HepG2 (cell line): Measurements from ENCODE around the gene FNDC3B. TPM values are rescaled to one million over a fixed set of nuclear protein-coding genes. Genes with fewer than 3 reads are reported as not detected.

Source experiments
- BRCA1 ChIP-seq: sonication (generic); formaldehyde crosslinking; IDR thresholded peaks from 2 replicates; pipeline ENCODE4 v1.4.0; 2020; ENCODE audit warnings: missing genetic modification reagents
- NR2F6 ChIP-seq, 2 experiments: IDR thresholded peaks; 2 replicates each; pipeline ENCODE4 v1.6.1; 2016; ENCODE audit warnings: antibody characterized with exemption in 1 of 2, mild to moderate bottlenecking in 1 of 2
- POGZ ChIP-seq: sonication (generic); formaldehyde crosslinking; IDR thresholded peaks from 2 replicates; pipeline ENCODE4 v1.4.0; 2020; ENCODE audit warnings: mild to moderate bottlenecking, missing genetic modification reagents
- RARA ChIP-seq: IDR thresholded peaks from 2 replicates; pipeline ENCODE4 v1.6.1; 2016; ENCODE audit warnings: missing genetic modification reagents, missing compliant biosample characterization
- RXRB ChIP-seq: IDR thresholded peaks from 2 replicates; pipeline ENCODE4 v1.6.1; 2016; ENCODE audit warnings: borderline replicate concordance, missing genetic modification reagents, missing compliant biosample characterization
- SAP130 ChIP-seq: IDR thresholded peaks from 2 replicates; pipeline ENCODE4 v1.6.1; 2016; ENCODE audit warnings: low read depth
- SIX1 ChIP-seq: sonication (generic); formaldehyde crosslinking; IDR thresholded peaks from 2 replicates; pipeline ENCODE4 v1.4.0; 2020; ENCODE audit warnings: missing genetic modification reagents, borderline replicate concordance
- SMAD1 ChIP-seq: sonication (generic); formaldehyde crosslinking; IDR thresholded peaks from 2 replicates; pipeline ENCODE4 v1.4.0; 2020; ENCODE audit warnings: missing genetic modification reagents, low read depth, mild to moderate bottlenecking, borderline replicate concordance
- SOX6 ChIP-seq, 2 experiments: fragments of 450-650 bp in 1 of 2; sonication (generic) in 1 of 2; formaldehyde crosslinking in 1 of 2; IDR thresholded peaks; 2 replicates each; pipeline versions ENCODE4 v1.4.0 to v1.6.1; 2017 to 2020; ENCODE audit warnings: antibody characterized with exemption in 1 of 2, mild to moderate bottlenecking in 1 of 2, missing genetic modification reagents in 1 of 2
- ZFP36L2 ChIP-seq: sonication (generic); formaldehyde crosslinking; IDR thresholded peaks from 2 replicates; pipeline ENCODE4 v1.4.0; 2020; ENCODE audit warnings: missing genetic modification reagents
- ZMYM3 ChIP-seq: sonication (generic); formaldehyde crosslinking; IDR thresholded peaks from 2 replicates; pipeline ENCODE4 v1.5.1; 2020; ENCODE audit warnings: mild to moderate bottlenecking, missing genetic modification reagents
- ZNF121 ChIP-seq: sonication (generic); formaldehyde crosslinking; IDR thresholded peaks from 2 replicates; pipeline ENCODE4 v1.5.0; 2020; ENCODE audit warnings: mild to moderate bottlenecking, missing genetic modification reagents
- ZNF644 ChIP-seq: IDR thresholded peaks from 2 replicates; pipeline ENCODE4 v1.6.1; 2016; ENCODE audit warnings: low read depth
- ZNF704 ChIP-seq: sonication (generic); formaldehyde crosslinking; IDR thresholded peaks from 2 replicates; pipeline ENCODE4 v1.8.1; 2023; ENCODE audit warnings: mild to moderate bottlenecking, inconsistent platforms, moderate library complexity, missing genetic modification reagents, borderline replicate concordance
- ZNF879 ChIP-seq: sonication (generic); formaldehyde crosslinking; IDR thresholded peaks from 2 replicates; pipeline ENCODE4 v1.8.1; 2023; ENCODE audit warnings: missing genetic modification reagents
- polyA plus RNA-seq, 8 experiments: library from polyadenylated mRNA; depleted of rRNA in 3 of 8; stranded (reverse) in 7 of 8; unstranded in 1 of 8; fragments of >200 nt; fragmentation: Illumina TruSeq in 4 of 8; extraction: Trizol in 4 of 8; gene quantifications; 2 replicates each; pipeline versions ENCODE4 v1.2.1 to v1.2.3, GENCODE V29; 2011 to 2016; ENCODE audit warnings: low read depth in 4 of 8, missing spikeins in 1 of 8, mixed read lengths in 1 of 8; ENCODE audit not compliant: insufficient read depth in 1 of 8
- total RNA-seq, 5 experiments: library from RNA; depleted of rRNA; stranded (reverse); fragments of >200 nt; fragmentation: Illumina TruSeq; extraction: Trizol; gene quantifications; 2 replicates each; pipeline ENCODE4 v1.2.3, GENCODE V29; 2016; ENCODE audit warnings: low read depth in 1 of 5
- TF ChIP-seq, protein P1 (sequence below): IDR thresholded peaks from 2 replicates; pipeline ENCODE4 v1.4.0; 2020; ENCODE audit warnings: mild to moderate bottlenecking, missing genetic modification reagents
- TF ChIP-seq, protein P2 (sequence below): IDR thresholded peaks from 2 replicates; pipeline ENCODE4 v1.6.1; 2016; ENCODE audit warnings: low read depth
- TF ChIP-seq, protein P3 (sequence below): IDR thresholded peaks from 2 replicates; pipeline ENCODE4 v1.6.1; 2016; ENCODE audit warnings: mild to moderate bottlenecking

FNDC3B gene
- total and polyA plus RNA-seq, 2 of the 13 experiments (the other 11 are each of a cell fraction or from before 2014, with no cell fraction given) = 74.8 to 103 TPM

- no peak for TF ChIP-seq SOX6 (IDR thresholded peaks at IDR 0.05)
- TF ChIP-seq SOX6 (CRISPR knock-in tag; IDR thresholded peaks at IDR 0.05) = peak; percentile 42
- TF ChIP-seq ZNF879 = no peak
- 0 out of 2 replicates have a peak, but pooled peaks have one; percentile 61 for TF ChIP-seq ZMYM3
- TF ChIP-seq SMAD1 (CRISPR knock-in tag) = no peak
- TF ChIP-seq RXRB (CRISPR knock-in tag) = peak; percentile 24; the same call in 1 of the 2 replicates
- TF ChIP-seq BRCA1 (CRISPR knock-in tag) = no peak
- TF ChIP-seq, protein P1, sequence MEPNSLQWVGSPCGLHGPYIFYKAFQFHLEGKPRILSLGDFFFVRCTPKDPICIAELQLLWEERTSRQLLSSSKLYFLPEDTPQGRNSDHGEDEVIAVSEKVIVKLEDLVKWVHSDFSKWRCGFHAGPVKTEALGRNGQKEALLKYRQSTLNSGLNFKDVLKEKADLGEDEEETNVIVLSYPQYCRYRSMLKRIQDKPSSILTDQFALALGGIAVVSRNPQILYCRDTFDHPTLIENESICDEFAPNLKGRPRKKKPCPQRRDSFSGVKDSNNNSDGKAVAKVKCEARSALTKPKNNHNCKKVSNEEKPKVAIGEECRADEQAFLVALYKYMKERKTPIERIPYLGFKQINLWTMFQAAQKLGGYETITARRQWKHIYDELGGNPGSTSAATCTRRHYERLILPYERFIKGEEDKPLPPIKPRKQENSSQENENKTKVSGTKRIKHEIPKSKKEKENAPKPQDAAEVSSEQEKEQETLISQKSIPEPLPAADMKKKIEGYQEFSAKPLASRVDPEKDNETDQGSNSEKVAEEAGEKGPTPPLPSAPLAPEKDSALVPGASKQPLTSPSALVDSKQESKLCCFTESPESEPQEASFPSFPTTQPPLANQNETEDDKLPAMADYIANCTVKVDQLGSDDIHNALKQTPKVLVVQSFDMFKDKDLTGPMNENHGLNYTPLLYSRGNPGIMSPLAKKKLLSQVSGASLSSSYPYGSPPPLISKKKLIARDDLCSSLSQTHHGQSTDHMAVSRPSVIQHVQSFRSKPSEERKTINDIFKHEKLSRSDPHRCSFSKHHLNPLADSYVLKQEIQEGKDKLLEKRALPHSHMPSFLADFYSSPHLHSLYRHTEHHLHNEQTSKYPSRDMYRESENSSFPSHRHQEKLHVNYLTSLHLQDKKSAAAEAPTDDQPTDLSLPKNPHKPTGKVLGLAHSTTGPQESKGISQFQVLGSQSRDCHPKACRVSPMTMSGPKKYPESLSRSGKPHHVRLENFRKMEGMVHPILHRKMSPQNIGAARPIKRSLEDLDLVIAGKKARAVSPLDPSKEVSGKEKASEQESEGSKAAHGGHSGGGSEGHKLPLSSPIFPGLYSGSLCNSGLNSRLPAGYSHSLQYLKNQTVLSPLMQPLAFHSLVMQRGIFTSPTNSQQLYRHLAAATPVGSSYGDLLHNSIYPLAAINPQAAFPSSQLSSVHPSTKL (CRISPR knock-in tag) = peak; percentile 38; the same call in 1 of the 2 replicates
- no peak for TF ChIP-seq ZFP36L2 (CRISPR knock-in tag)
- peak; percentile 68 for TF ChIP-seq POGZ (CRISPR knock-in tag)
- 0 out of 2 replicates have a peak, but pooled peaks have one; percentile 28 for TF ChIP-seq SIX1 (CRISPR knock-in tag)
- peak; percentile 71; the same call in 1 of the 2 replicates for TF ChIP-seq ZNF644 (CRISPR knock-in tag)
- peak; percentile 51 for TF ChIP-seq RARA (CRISPR knock-in tag)
- peak; percentile 93 for TF ChIP-seq ZNF121 (CRISPR knock-in tag)
- TF ChIP-seq ZNF704 (CRISPR knock-in tag) = no peak
- peak; percentile 17; the same call in 1 of the 2 replicates for TF ChIP-seq SAP130 (CRISPR knock-in tag)
- no peak for TF ChIP-seq NR2F6 (IDR thresholded peaks at IDR 0.05)
- TF ChIP-seq NR2F6 (CRISPR knock-in tag; IDR thresholded peaks at IDR 0.05) = 0 out of 2 replicates have a peak, but pooled peaks have one; percentile 39
- TF ChIP-seq, protein P2, sequence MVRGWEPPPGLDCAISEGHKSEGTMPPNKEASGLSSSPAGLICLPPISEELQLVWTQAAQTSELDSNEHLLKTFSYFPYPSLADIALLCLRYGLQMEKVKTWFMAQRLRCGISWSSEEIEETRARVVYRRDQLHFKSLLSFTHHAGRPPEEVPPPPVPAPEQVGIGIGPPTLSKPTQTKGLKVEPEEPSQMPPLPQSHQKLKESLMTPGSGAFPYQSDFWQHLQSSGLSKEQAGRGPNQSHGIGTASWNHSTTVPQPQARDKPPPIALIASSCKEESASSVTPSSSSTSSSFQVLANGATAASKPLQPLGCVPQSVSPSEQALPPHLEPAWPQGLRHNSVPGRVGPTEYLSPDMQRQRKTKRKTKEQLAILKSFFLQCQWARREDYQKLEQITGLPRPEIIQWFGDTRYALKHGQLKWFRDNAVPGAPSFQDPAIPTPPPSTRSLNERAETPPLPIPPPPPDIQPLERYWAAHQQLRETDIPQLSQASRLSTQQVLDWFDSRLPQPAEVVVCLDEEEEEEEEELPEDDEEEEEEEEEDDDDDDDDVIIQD (CRISPR knock-in tag) = peak; percentile 49; the same call in 1 of the 2 replicates
- TF ChIP-seq, protein P3, sequence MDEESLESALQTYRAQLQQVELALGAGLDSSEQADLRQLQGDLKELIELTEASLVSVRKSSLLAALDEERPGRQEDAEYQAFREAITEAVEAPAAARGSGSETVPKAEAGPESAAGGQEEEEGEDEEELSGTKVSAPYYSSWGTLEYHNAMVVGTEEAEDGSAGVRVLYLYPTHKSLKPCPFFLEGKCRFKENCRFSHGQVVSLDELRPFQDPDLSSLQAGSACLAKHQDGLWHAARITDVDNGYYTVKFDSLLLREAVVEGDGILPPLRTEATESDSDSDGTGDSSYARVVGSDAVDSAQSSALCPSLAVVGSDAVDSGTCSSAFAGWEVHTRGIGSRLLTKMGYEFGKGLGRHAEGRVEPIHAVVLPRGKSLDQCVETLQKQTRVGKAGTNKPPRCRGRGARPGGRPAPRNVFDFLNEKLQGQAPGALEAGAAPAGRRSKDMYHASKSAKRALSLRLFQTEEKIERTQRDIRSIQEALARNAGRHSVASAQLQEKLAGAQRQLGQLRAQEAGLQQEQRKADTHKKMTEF = 0 out of 2 replicates have a peak, but pooled peaks have one; percentile 20
- TF ChIP-seq, all 625 proteins: peak for 23
Measured at GRCh38 chr3:172003146-172003545, 36.2 kb upstream of the FNDC3B start (continued).
